Measurements from ENCODE around the gene MPL.
"Not testable (repeated sequence)": the region's sequence is repeated elsewhere in the genome, so short reads cannot be mapped to it uniquely, and the experiment has no call there.

The MPL gene

GRCh38 chr1:43398227-43398626 lies 60.6 kb downstream of the MPL start:
- Histone ChIP-seq H3K4me3 (IDR thresholded peaks at IDR 0.05; ENCODE audit: insufficient read depth, low read depth, low read length) (no peak overlapping the region), H4K20me1 (ENCODE audit: insufficient read depth) (no peaks in the 10 kb centered on the region), H3K36me3 (ENCODE audit: insufficient read depth) (no peaks in the 10 kb centered on the region), H3K9ac (no peak overlapping the region), H3K27ac (no peak overlapping the region), H3K79me2 (ENCODE audit: insufficient read depth, low read depth) (no peaks in the 10 kb centered on the region), H3K27me3 (ENCODE audit: insufficient read depth, low read depth) (no peaks in the 10 kb centered on the region), H3K4me1 (ENCODE audit: low read depth, poor library complexity, severe bottlenecking) (no peaks in the 10 kb centered on the region), H2AFZ (ENCODE audit: low read depth) (no peak overlapping the region), H3K4me2 (no peak overlapping the region)
- TF ChIP-seq CTCF (conservative IDR thresholded peaks at IDR 0.05; ENCODE audit: low read depth, low read length), result no peak

GRCh38 chr1:43400441-43400840 lies 62.8 kb downstream of the MPL start:
- H3K9ac ChIP-seq; H4K20me1 ChIP-seq (ENCODE audit: insufficient read depth); H3K36me3 ChIP-seq (ENCODE audit: insufficient read depth); H3K27me3 ChIP-seq (ENCODE audit: insufficient read depth, low read depth); H3K4me3 ChIP-seq (IDR thresholded peaks at IDR 0.05; ENCODE audit: insufficient read depth, low read depth, low read length); H3K27ac ChIP-seq; H2AFZ ChIP-seq (ENCODE audit: low read depth); H3K4me1 ChIP-seq (ENCODE audit: low read depth, poor library complexity, severe bottlenecking); H3K79me2 ChIP-seq (ENCODE audit: insufficient read depth, low read depth); H3K4me2 ChIP-seq: not testable (repeated sequence)

GRCh38 chr1:43402089-43402865 lies 64.7 kb downstream of the MPL start:
- H3K27me3 ChIP-seq (ENCODE audit: insufficient read depth, low read depth), result no peaks in the 10 kb centered on the region
- no peak for TF ChIP-seq CTCF (conservative IDR thresholded peaks at IDR 0.05; ENCODE audit: low read depth, low read length)
- no peak overlapping the region for H3K4me3 ChIP-seq (IDR thresholded peaks at IDR 0.05; ENCODE audit: insufficient read depth, low read depth, low read length)
- peaks cover 3% of the 10 kb centered on the region; the same call in 1 of the 2 replicates for H3K36me3 ChIP-seq (ENCODE audit: insufficient read depth)
- no peak overlapping the region for H3K27ac ChIP-seq
- no peaks in the 10 kb centered on the region for H4K20me1 ChIP-seq (ENCODE audit: insufficient read depth)
- H3K9ac ChIP-seq, result no peak overlapping the region
- H3K4me2 ChIP-seq, result no peak overlapping the region
- H3K4me1 ChIP-seq (ENCODE audit: low read depth, poor library complexity, severe bottlenecking), result no peaks in the 10 kb centered on the region
- H2AFZ ChIP-seq (ENCODE audit: low read depth), result no peak overlapping the region
- H3K79me2 ChIP-seq (ENCODE audit: insufficient read depth, low read depth), result no peaks in the 10 kb centered on the region
